PC-3 (cell line): Measurements from ENCODE around the gene CAMSAP1. TPM values are rescaled to one million over a fixed set of nuclear protein-coding genes. Genes with fewer than 3 reads are reported as not detected.
A peak's percentile ranks its signal among the peaks of the same experiment; 100 is the strongest.

Experiments used
- ATAC-seq: fragments of 200-7000 bp; cut with Tn5 transposase; 2 replicates; pipeline ENCODE4 v1.9.1; 2020; ENCODE audit warnings: mild to moderate bottlenecking, moderate library complexity
- BruUV-seq: library from RNA; stranded (reverse); fragments of 400-500 nt; replicated peaks from 2 replicates; lab custom pipeline; 2021; lab: Mats Ljungman, UMichigan
- CTCF ChIA-PET: fragments of 300-600 bp; sonication (Branson Sonifier 250); formaldehyde crosslinking; loops from one replicate; lab custom pipeline; 2022; ENCODE audit warnings: antibody characterized with exemption; lab: Charles Lee
- POLR2A ChIA-PET: fragments of 300-600 bp; sonication (Branson Sonifier 250); formaldehyde crosslinking; loops from one replicate; lab custom pipeline; 2022; ENCODE audit warnings: antibody characterized with exemption; ENCODE audit not compliant: unreplicated experiment; lab: Charles Lee
- DNase-seq: peaks from one replicate; pipeline ENCODE4 v3.0.0-alpha.2; 2015
- H2AFZ ChIP-seq: fragments of 300-600 bp; sonication (generic); 2 replicates; pipeline ENCODE4 v1.6.0; 2016; ENCODE audit warnings: antibody characterized with exemption, low read length
- H3F3A ChIP-seq: fragments of 300-600 bp; sonication (generic); one replicate; pipeline ENCODE4 v1.6.0; 2017; ENCODE audit warnings: antibody characterized with exemption, low read length, control low read depth, mild to moderate bottlenecking; ENCODE audit not compliant: unreplicated experiment
- H3K27ac ChIP-seq: fragments of 300-600 bp; sonication (generic); 2 replicates; pipeline ENCODE4 v1.5.1; 2016; ENCODE audit warnings: mild to moderate bottlenecking, low read length
- H3K27me3 ChIP-seq: fragments of 300-600 bp; sonication (generic); 2 replicates; pipeline ENCODE4 v1.6.1; 2016; ENCODE audit warnings: low read length, mixed read lengths
- H3K36me3 ChIP-seq: fragments of 300-600 bp; sonication (generic); 2 replicates; pipeline ENCODE4 v1.6.1; 2016; ENCODE audit warnings: low read depth, mixed run types, low read length, mixed read lengths
- H3K4me1 ChIP-seq: fragments of 300-600 bp; sonication (generic); 2 replicates; pipeline ENCODE4 v1.5.1; 2016; ENCODE audit warnings: low read length; ENCODE audit not compliant: insufficient read depth
- H3K4me2 ChIP-seq: fragments of 300-600 bp; sonication (generic); 2 replicates; pipeline ENCODE4 v1.6.0; 2016; ENCODE audit warnings: low read length
- H3K4me3 ChIP-seq: fragments of 300-600 bp; sonication (generic); 2 replicates; pipeline ENCODE4 v1.5.1; 2016; ENCODE audit warnings: mild to moderate bottlenecking, low read length, mixed read lengths
- H3K79me2 ChIP-seq: fragments of 300-600 bp; sonication (generic); 2 replicates; pipeline ENCODE4 v1.6.1; 2017; ENCODE audit warnings: low read length, mixed read lengths
- H3K9ac ChIP-seq: fragments of 300-600 bp; sonication (generic); 2 replicates; pipeline ENCODE4 v1.6.0; 2016; ENCODE audit warnings: mild to moderate bottlenecking, low read length
- H3K9me2 ChIP-seq: fragments of 300-600 bp; sonication (generic); replicated peaks from 2 replicates; pipeline ENCODE4 v1.6.1; 2016; ENCODE audit warnings: mixed run types, low read length, mixed read lengths
- H3K9me3 ChIP-seq: fragments of 300-600 bp; sonication (generic); 2 replicates; pipeline ENCODE4 v1.6.1; 2016; ENCODE audit warnings: low read length, mixed read lengths
- H4K20me1 ChIP-seq: fragments of 300-600 bp; sonication (generic); 2 replicates; pipeline ENCODE4 v1.6.1; 2016; ENCODE audit warnings: low read length, mixed read lengths
- CTCF ChIP-seq: fragments of 300-600 bp; sonication (generic); conservative IDR thresholded peaks from 2 replicates; pipeline ENCODE4 v1.5.1; 2017; ENCODE audit warnings: antibody characterized with exemption, low read depth, mild to moderate bottlenecking, low read length
- EZH2 ChIP-seq: fragments of 300-600 bp; sonication (generic); IDR thresholded peaks from one replicate; pipeline ENCODE4 v1.6.1; 2017; ENCODE audit warnings: antibody characterized with exemption, mild to moderate bottlenecking, low read length; ENCODE audit not compliant: unreplicated experiment
- EZH2phosphoT487 ChIP-seq: fragments of 300-600 bp; sonication (generic); IDR thresholded peaks from 2 replicates; pipeline ENCODE4 v1.6.1; 2018; ENCODE audit warnings: mild to moderate bottlenecking, antibody characterized with exemption, low read length, borderline replicate concordance
- intact Hi-C: fragments of 100-400 bp; cut with micrococcal nuclease; formaldehyde crosslinking; loops from 2 replicates; pipeline ENCODE4 v1.9.0; 2023
- total RNA-seq: library from RNA; depleted of rRNA; stranded (reverse); fragments of >200 nt; gene quantifications from 2 replicates; pipeline ENCODE4 v1.2.3, GENCODE V29; 2014

The CAMSAP1 gene
- total RNA-seq, 1 experiment from 2014 or later = 16.4 TPM

GRCh38 chr9:135908093-135908753 is 877 bp upstream of the CAMSAP1 start:
- BruUV-seq = TSS peak; percentile 59
- peaks cover 69% of the 10 kb centered on the region for H3K79me2 ChIP-seq
- intact Hi-C loops = loop anchor here (5.0 kb wide), 1 partner anchor 54 kb away; the partner anchor contains the start of gene UBAC1

GRCh38 chr9:135907006-135907430 is 328 bp downstream of the CAMSAP1 start:
- CTCF ChIA-PET = no interaction called here
- H3K27me3 ChIP-seq = no peaks in the 10 kb centered on the region
- no peaks in the 10 kb centered on the region for H3K36me3 ChIP-seq
- H3K9me2 ChIP-seq = no peaks in the 10 kb centered on the region
- POLR2A ChIA-PET = interaction anchor here (0.6 kb wide), 1 partner anchor 45 kb away, joined by 4 read pairs; no protein-coding TSS in a partner anchor
- intact Hi-C loops = loop anchor here (2.0 to 5.0 kb wide), 2 partner anchors 55 to 110 kb away; partner anchors contain the start of gene UBAC1
- ATAC-seq (peak; percentile 4), DNase-seq (peak; percentile 3)
- H2AFZ ChIP-seq = no peak overlapping the region
- H3F3A ChIP-seq = peaks cover 9% of the 10 kb centered on the region
- no peaks in the 10 kb centered on the region for H3K9me3 ChIP-seq
- peaks cover 36% of the 10 kb centered on the region for H3K4me1 ChIP-seq
- no peak overlapping the region; the same call in 1 of the 2 replicates for H3K9ac ChIP-seq
- 0 out of 2 replicates have a peak, but pooled peaks cover 9% of the 10 kb centered on the region for H4K20me1 ChIP-seq
- H3K4me3 ChIP-seq = peak overlapping the region; percentile 48; the same call in 1 of the 2 replicates
- H3K27ac ChIP-seq = no peak overlapping the region
- no peak overlapping the region for H3K4me2 ChIP-seq
- TF ChIP-seq EZH2phosphoT487 (no peak), CTCF (no peak), EZH2 (no peak)
- H3K79me2 ChIP-seq = peaks cover 81% of the 10 kb centered on the region
- no TSS peak for BruUV-seq

More at GRCh38 chr9:135908093-135908753, 877 bp upstream of the CAMSAP1 start:
- DNase-seq (no peak), ATAC-seq (no peak)
- Histone ChIP-seq H3F3A (peaks cover 9% of the 10 kb centered on the region), H3K4me3 (peak overlapping the region; percentile 75), H3K4me2 (peak overlapping the region; percentile 86), H2AFZ (peak overlapping the region; percentile 56; the same call in 1 of the 2 replicates), H3K9ac (peak overlapping the region; percentile 83), H3K27me3 (no peaks in the 10 kb centered on the region), H4K20me1 (0 out of 2 replicates have a peak, but pooled peaks cover 9% of the 10 kb centered on the region), H3K9me3 (no peaks in the 10 kb centered on the region), H3K36me3 (peaks cover 3% of the 10 kb centered on the region; the same call in 1 of the 2 replicates), H3K27ac (peak overlapping the region; percentile 56), H3K9me2 (no peaks in the 10 kb centered on the region), H3K4me1 (peaks cover 36% of the 10 kb centered on the region)
- CTCF ChIA-PET = no interaction called here
- TF ChIP-seq EZH2phosphoT487 (no peak), CTCF (no peak), EZH2 (no peak)
- POLR2A ChIA-PET = interaction anchor here (0.6 kb wide), 1 partner anchor 128 kb away, joined by 6 read pairs; no protein-coding TSS in a partner anchor
